Measurements from ENCODE around the gene TUB. TPM values are rescaled to one million over a fixed set of nuclear protein-coding genes. Genes with fewer than 3 reads are reported as not detected.

Gene TUB
- total and polyA plus RNA-seq, 2 of the 8 experiments (the other 6 are each of a cell fraction or from before 2014, with no cell fraction given) = 15.3 to 31.3 TPM

DNA sequence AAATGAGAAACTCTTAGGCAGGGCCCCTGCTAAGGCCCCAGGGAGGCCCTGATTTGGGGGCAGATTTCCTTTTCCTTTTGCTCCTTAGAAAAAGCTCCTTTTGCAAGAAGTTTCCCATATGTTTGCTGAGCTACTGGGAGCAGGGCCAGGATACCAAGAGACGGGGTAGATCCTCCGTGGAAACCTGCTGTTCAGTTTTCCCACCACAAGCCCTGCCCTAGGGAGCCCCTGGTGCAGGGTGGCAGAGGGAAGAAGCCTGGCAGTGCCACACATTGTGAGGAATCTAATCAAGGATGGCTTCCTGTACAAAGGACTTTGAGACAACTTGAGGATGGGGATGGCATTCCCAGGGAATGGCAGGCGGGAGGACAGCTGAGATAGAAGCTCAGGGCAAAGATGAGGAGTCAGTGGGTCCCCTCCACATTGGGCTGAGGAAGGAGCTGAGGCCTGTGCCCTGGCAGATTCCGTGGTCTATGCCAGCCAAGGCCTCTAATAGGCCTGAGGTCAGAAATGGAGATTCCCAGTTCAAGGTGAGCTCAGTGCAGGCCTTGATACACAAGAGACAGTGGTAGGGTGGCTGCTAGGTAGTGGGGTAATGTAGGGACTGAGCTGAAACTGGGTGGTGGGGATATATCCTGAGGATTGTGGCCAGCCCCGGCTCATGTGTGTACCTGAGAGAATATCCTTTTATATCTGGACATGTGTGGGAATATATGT, 15.0 kb downstream of the TUB start (continued):
- no peak for TF ChIP-seq USF2 (IDR thresholded peaks at IDR 0.05; ENCODE audit: low read length)
- no peak for TF ChIP-seq SUZ12 (IDR thresholded peaks at IDR 0.05; ENCODE audit: low read length)
- TF ChIP-seq SP2 (IDR thresholded peaks at IDR 0.05; ENCODE audit: low read length) = no peak
